H1 (cell line): ENCODE measurements around the gene PIP4K2C. TPM values are rescaled to one million over a fixed set of nuclear protein-coding genes. Genes with fewer than 3 reads are reported as not detected.

Experiments
- CTCF ChIA-PET: fragments of 300-600 bp; sonication (Branson Sonifier 250); formaldehyde crosslinking; loops from one replicate; lab custom pipeline; 2021; ENCODE audit not compliant: partially characterized antibody; lab: Charles Lee
- POLR2A ChIA-PET: fragments of 300-600 bp; sonication (Branson Sonifier 250); formaldehyde crosslinking; loops from one replicate; lab custom pipeline; 2021; ENCODE audit warnings: inconsistent platforms; ENCODE audit not compliant: partially characterized antibody; lab: Charles Lee
- DNase-seq, 2 experiments: peaks; one replicate each; pipeline versions ENCODE4 v3.0.0 to v3.0.0-alpha.2; 2010 to 2022; ENCODE audit warnings: low spot score in 2 of 2, low read depth in 1 of 2, mixed read lengths in 1 of 2
- FAIRE-seq: peaks from 2 replicates; lab custom pipeline; 2011; peaks lifted over from hg19 to GRCh38; lab: Jason Lieb, UNC
- H2AFZ ChIP-seq: 2 replicates; pipeline ENCODE4 v1.8.1; 2012; ENCODE audit warnings: low read length, inconsistent platforms
- H2AK5ac ChIP-seq: 2 replicates; pipeline ENCODE4 v1.6.1; 2013; ENCODE audit warnings: low read depth, low read length
- H2BK120ac ChIP-seq: replicated peaks from 2 replicates; pipeline ENCODE3; 2013; ENCODE audit warnings: low read depth, low read length, inconsistent platforms
- H2BK12ac ChIP-seq: 2 replicates; pipeline ENCODE4 v1.6.1; 2013; ENCODE audit warnings: low read depth, low read length
- H2BK15ac ChIP-seq: 2 replicates; pipeline ENCODE4 v1.6.1; 2013; ENCODE audit warnings: low read length
- H2BK20ac ChIP-seq: 2 replicates; pipeline ENCODE4 v1.6.1; 2013; ENCODE audit warnings: low read length
- H2BK5ac ChIP-seq: 2 replicates; pipeline ENCODE4 v1.6.1; 2013; ENCODE audit warnings: low read depth, low read length
- H3K14ac ChIP-seq: 2 replicates; pipeline ENCODE4 v1.6.1; 2013; ENCODE audit warnings: inconsistent platforms; ENCODE audit not compliant: insufficient read length
- H3K18ac ChIP-seq: 2 replicates; pipeline ENCODE4 v1.6.1; 2013; ENCODE audit warnings: low read length; ENCODE audit errors: extremely low read depth
- H3K23ac ChIP-seq: 2 replicates; pipeline ENCODE4 v1.6.1; 2013; ENCODE audit warnings: inconsistent platforms; ENCODE audit not compliant: insufficient read length
- H3K23me2 ChIP-seq: 2 replicates; pipeline ENCODE4 v1.6.1; 2013; ENCODE audit warnings: low read depth, low read length
- H3K27ac ChIP-seq: 2 replicates; pipeline ENCODE4 v1.6.1; 2011; ENCODE audit warnings: low read depth, low read length, inconsistent platforms
- H3K27me3 ChIP-seq, 4 experiments: replicated peaks in 1 of 4; 1 replicate in 1 of 4; 2 replicates in 3 of 4; pipeline versions ENCODE4 v1.6.1 to v1.8.1; 2011 to 2013; ENCODE audit warnings: low read length in 3 of 4, mild to moderate bottlenecking in 3 of 4, inconsistent platforms in 2 of 4, mixed read lengths in 2 of 4, moderate library complexity in 1 of 4; ENCODE audit not compliant: control insufficient read depth in 3 of 4, insufficient read depth in 3 of 4; ENCODE audit errors: extremely low read depth in 1 of 4
- H3K36me3 ChIP-seq, 4 experiments: 2 replicates each; pipeline versions ENCODE4 v1.6.1 to v1.8.1; 2011 to 2013; ENCODE audit warnings: mild to moderate bottlenecking in 4 of 4, low read length in 3 of 4, moderate library complexity in 2 of 4, control low read depth in 1 of 4, inconsistent platforms in 1 of 4; ENCODE audit not compliant: insufficient read depth in 4 of 4, control insufficient read depth in 2 of 4
- H3K4ac ChIP-seq: replicated peaks from 2 replicates; pipeline ENCODE3; 2013; ENCODE audit warnings: low read length, low read depth, mixed read lengths, inconsistent platforms; ENCODE audit not compliant: insufficient read length
- H3K4me1 ChIP-seq, 4 experiments: replicated peaks in 1 of 4; 1 replicate in 1 of 4; 2 replicates in 3 of 4; pipeline versions ENCODE4 v1.6.1 to v1.8.1; 2011 to 2013; ENCODE audit warnings: low read length in 3 of 4, inconsistent platforms in 2 of 4, mixed read lengths in 1 of 4; ENCODE audit not compliant: insufficient read depth in 4 of 4, control insufficient read depth in 3 of 4
- H3K4me2 ChIP-seq, 2 experiments: 2 replicates each; pipeline versions ENCODE4 v1.6.1 to v1.8.1; 2011 to 2013; ENCODE audit warnings: low read depth in 2 of 2, low read length in 2 of 2, control low read depth in 1 of 2, inconsistent platforms in 1 of 2, mild to moderate bottlenecking in 1 of 2; ENCODE audit not compliant: insufficient read depth in 1 of 2
- H3K4me3 ChIP-seq, 4 experiments: fragments of 200-600, 300-600 bp in 1 of 4; sonication (generic), shearing (Covaris generic), sonication (Bioruptor Twin) in 1 of 4; 2 replicates each; pipeline versions ENCODE4 v1.5.1 to v1.8.1; 2011 to 2016; ENCODE audit warnings: low read length in 4 of 4, low read depth in 3 of 4, control low read depth in 2 of 4, inconsistent platforms in 2 of 4, mild to moderate bottlenecking in 2 of 4, mixed read lengths in 1 of 4, moderate library complexity in 1 of 4; ENCODE audit not compliant: insufficient read depth in 2 of 4; ENCODE audit errors: extremely low read depth in 1 of 4
- H3K56ac ChIP-seq: replicated peaks from 2 replicates; pipeline ENCODE3; 2013; ENCODE audit warnings: low read depth, mild to moderate bottlenecking, mixed read lengths, low read length, inconsistent platforms; ENCODE audit not compliant: insufficient read length
- H3K79me1 ChIP-seq: 2 replicates; pipeline ENCODE4 v1.6.1; 2013; ENCODE audit warnings: low read depth, low read length, control low read depth
- H3K79me2 ChIP-seq, 2 experiments: 2 replicates each; pipeline versions ENCODE4 v1.6.1 to v1.8.1; 2012 to 2013; ENCODE audit warnings: low read length in 2 of 2, mild to moderate bottlenecking in 2 of 2, inconsistent platforms in 1 of 2; ENCODE audit not compliant: insufficient read depth in 2 of 2, control insufficient read depth in 1 of 2
- H3K9ac ChIP-seq, 4 experiments: replicated peaks in 1 of 4; 1 replicate in 1 of 4; 2 replicates in 3 of 4; pipeline versions ENCODE4 v1.6.1 to v1.8.1; 2011 to 2013; ENCODE audit warnings: low read depth in 3 of 4, low read length in 3 of 4, control low read depth in 2 of 4, mild to moderate bottlenecking in 2 of 4, moderate library complexity in 2 of 4, inconsistent platforms in 1 of 4; ENCODE audit errors: extremely low read depth in 1 of 4
- H3K9me3 ChIP-seq, 2 experiments: 2 replicates each; pipeline versions ENCODE4 v1.6.1 to v1.8.1; 2012 to 2013; ENCODE audit warnings: mild to moderate bottlenecking in 2 of 2, moderate library complexity in 2 of 2, control low read depth in 1 of 2, inconsistent platforms in 1 of 2, low read depth in 1 of 2, low read length in 1 of 2, mixed read lengths in 1 of 2; ENCODE audit not compliant: insufficient read depth in 2 of 2
- H4K20me1 ChIP-seq, 2 experiments: replicated peaks in 1 of 2; 2 replicates each; pipeline versions ENCODE3 to v1.8.1; 2011 to 2013; ENCODE audit warnings: inconsistent platforms in 2 of 2, low read length in 2 of 2, mild to moderate bottlenecking in 1 of 2; ENCODE audit not compliant: insufficient read depth in 2 of 2, control insufficient read depth in 1 of 2
- H4K5ac ChIP-seq: 2 replicates; pipeline ENCODE4 v1.6.1; 2013; ENCODE audit warnings: low read length, low read depth, mixed read lengths, inconsistent platforms; ENCODE audit not compliant: insufficient read length
- H4K8ac ChIP-seq: 2 replicates; pipeline ENCODE4 v1.8.0; 2013; ENCODE audit warnings: mild to moderate bottlenecking, moderate library complexity, low read length, inconsistent platforms; ENCODE audit not compliant: insufficient read depth; ENCODE audit errors: extremely low read depth
- H4K91ac ChIP-seq: replicated peaks from 2 replicates; pipeline ENCODE3; 2013; ENCODE audit warnings: low read length, mixed read lengths, inconsistent platforms; ENCODE audit not compliant: insufficient read length
- RFX5 ChIP-seq: IDR thresholded peaks from 2 replicates; pipeline ENCODE4 v1.6.1; 2011; ENCODE audit warnings: low read depth, low read length, improper control_type of control experiment, borderline replicate concordance
- WGBS, 2 experiments: shearing (Covaris generic) in 1 of 2; methylation state at CpG; one replicate each; pipeline versions ENCODE4 v1.1.6 to v1.1.7; 2013 to 2015; ENCODE audit warnings: low lambda C conversion rate in 2 of 2, mixed read lengths in 2 of 2, inconsistent platforms in 1 of 2, low coverage in 1 of 2, missing lambda C conversion rate in 1 of 2; ENCODE audit not compliant: insufficient replicate concordance in 2 of 2, insufficient coverage in 1 of 2, insufficient read length in 1 of 2; ENCODE audit errors: extremely low coverage in 1 of 2, missing lambda C conversion rate in 1 of 2; 5-methylcytosine and 5-hydroxymethylcytosine counted together
- polyA plus RNA-seq, 7 experiments: library from polyadenylated mRNA; depleted of rRNA in 3 of 7; stranded (reverse) in 5 of 7; unstranded in 2 of 7; fragments of >200 nt in 5 of 7; fragments of 200-250 nt in 2 of 7; gene quantifications; 1 replicate in 5 of 7; 2 replicates in 1 of 7; 4 replicates in 1 of 7; pipeline versions ENCODE4 v1.2.1 to v1.2.3, GENCODE V29; 2011 to 2013; ENCODE audit warnings: missing spikeins in 2 of 7, mixed read lengths in 2 of 7
- total RNA-seq: library from RNA; stranded (reverse); fragmentation: NEBNext Ultra II Directional; extraction: Animal tissue kit (Norgen Biotek cat#: 25700); gene quantifications from 2 replicates; pipeline ENCODE4 v1.2.1, GENCODE V29; 2021

Gene PIP4K2C
- total and polyA plus RNA-seq, 2 of the 8 experiments (the other 6 are each of a cell fraction or from before 2014, with no cell fraction given): 25.0 to 27.1 TPM

- Histone ChIP-seq H3K4me2 (no peak overlapping the region), H3K9me3 (no peaks in the 10 kb centered on the region), H3K9ac (no peak overlapping the region), H3K23me2 (no peaks in the 10 kb centered on the region), H3K36me3 (peaks cover 7 to 31% (median 11%) of the 10 kb centered on the region in 4 experiments; a peak in 7 of 8 replicates), H2BK15ac (no peak overlapping the region), H3K4ac (no peak overlapping the region), H4K8ac (no peak overlapping the region), H2BK12ac (no peak overlapping the region), H2AK5ac (no peak overlapping the region), H3K27ac (no peak overlapping the region), H3K79me1 (no peaks in the 10 kb centered on the region), H2BK5ac (no peak overlapping the region), H3K4me3 (no peak overlapping the region), H3K56ac (no peak overlapping the region), H2BK20ac (no peak overlapping the region), H4K5ac (no peak overlapping the region), H3K27me3 (no peaks in the 10 kb centered on the region), H3K4me1 (peaks cover 0 to under 1% (median 0%) of the 10 kb centered on the region in 4 experiments; a peak in 1 of 7 replicates), H3K14ac (no peak overlapping the region), H2BK120ac (no peak overlapping the region), H3K79me2 (no peaks in the 10 kb centered on the region), H3K23ac (no peak overlapping the region), H4K91ac (no peak overlapping the region), H3K18ac (no peak overlapping the region), H4K20me1 (peaks cover 3 to 4% of the 10 kb centered on the region in 2 experiments), H2AFZ (no peak overlapping the region)
- no peak for FAIRE-seq
- POLR2A ChIA-PET: interaction anchor here (0.7 to 1.5 kb wide), 6 partner anchors 11 to 40 kb away, joined by 3 to 6 read pairs (median 4); no protein-coding TSS in a partner anchor
- TF ChIP-seq RFX5: no peak
- 90% methylated on average over 2 of the region's 2 CpGs; no CpG with 5 or more reads in 1 of the 2 experiments for WGBS, 2 experiments
- CTCF ChIA-PET: interaction anchor here (0.6 to 7.8 kb wide), 12 partner anchors 10 to 1847 kb away, joined by 3 to 201 read pairs (median 24); partner anchors contain the start of genes ARHGEF25, B4GALNT1 and TSPAN31
- no peak for DNase-seq
Measured at GRCh38 chr12:57585156-57585555, 5.8 kb upstream of the PIP4K2C start.
